ENCODE measurements around the gene RIN3.

Gene RIN3

GRCh38 chr14:92600318-92601053, 86.9 kb downstream of the RIN3 start:
- no peak for DNase-seq (ENCODE audit: low read depth, low spot score)

DNA sequence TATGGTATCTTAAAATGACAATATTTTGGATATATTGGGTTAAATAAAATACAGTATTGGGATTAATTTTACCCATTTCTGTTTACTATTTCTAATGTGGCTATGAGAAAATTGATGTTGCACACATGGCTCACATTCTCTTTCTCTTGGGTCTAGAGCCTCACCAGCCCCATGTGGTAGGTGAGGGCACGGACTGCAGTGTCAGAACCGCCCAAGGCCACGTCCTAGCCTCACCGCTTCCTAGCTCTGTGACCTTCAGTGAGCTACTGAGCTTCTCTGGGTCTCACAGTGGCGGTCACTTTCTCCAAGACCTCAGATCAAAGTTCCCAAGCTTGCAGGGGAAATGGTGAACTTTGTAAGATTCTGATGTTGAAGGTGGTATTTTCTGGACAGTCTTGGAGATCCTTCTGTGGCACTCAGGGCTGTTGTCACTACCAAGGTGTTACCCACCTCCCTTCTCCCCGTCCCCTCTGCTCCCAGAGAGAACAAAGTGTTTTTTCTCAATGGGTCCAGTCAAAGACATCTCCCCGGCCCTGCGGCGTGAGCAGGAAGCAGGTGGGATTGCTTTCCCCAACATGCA, 87.6 kb downstream of the RIN3 start:
- DNase-seq (ENCODE audit: low read depth, low spot score): no peak

- DNase-seq (ENCODE audit: low read depth, low spot score): no peak
These were observed 88.3 kb downstream of the RIN3 start for GRCh38 chr14:92601757-92602417.

DNA sequence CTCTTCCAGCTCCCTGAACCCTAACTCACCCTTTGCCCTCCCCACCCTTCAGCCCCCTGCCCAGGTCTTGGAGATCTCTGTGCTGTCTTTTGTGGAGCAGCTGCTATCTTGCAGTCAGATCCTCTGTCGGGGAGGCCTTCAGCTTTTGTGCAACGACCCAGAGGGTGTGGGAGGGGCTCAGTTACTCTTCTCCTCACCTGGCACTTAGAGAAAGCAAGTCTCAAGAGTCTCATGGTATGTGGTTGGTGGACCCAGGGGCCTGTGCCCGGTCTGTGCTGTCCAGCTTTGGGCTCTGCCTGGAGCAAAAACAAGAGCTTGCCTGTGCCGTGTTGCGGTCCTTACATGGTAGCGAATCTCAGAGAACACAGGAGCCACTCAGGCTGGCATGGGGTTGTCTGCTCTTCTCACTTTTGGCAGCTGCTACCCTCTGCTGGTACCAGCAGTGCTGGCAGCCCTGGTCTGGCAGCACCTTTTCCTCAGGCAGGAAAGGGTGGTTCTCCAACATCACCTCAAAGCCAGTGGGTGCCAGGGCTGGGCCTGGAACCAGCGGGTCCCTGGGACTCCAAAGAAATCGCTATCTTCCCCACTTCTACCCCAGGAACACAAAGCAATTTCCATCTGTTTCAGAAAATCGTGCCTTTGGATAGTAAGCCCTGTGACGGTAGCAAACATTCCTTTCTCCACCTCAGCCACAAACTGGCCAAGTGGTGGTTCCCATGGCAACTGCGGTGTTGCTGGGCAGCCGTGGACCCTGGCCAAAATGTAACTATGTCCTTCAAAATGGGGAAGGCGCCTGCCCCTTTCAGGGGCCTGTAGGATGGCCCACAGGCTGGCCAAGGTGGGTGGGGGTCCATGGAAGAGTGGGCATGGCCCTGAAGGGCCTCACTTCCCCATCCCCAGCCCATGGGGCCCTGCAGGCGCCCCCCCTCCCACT, 90.0 kb downstream of the RIN3 start:
- DNase-seq (ENCODE audit: low read depth, low spot score): peak; percentile 97

DNA sequence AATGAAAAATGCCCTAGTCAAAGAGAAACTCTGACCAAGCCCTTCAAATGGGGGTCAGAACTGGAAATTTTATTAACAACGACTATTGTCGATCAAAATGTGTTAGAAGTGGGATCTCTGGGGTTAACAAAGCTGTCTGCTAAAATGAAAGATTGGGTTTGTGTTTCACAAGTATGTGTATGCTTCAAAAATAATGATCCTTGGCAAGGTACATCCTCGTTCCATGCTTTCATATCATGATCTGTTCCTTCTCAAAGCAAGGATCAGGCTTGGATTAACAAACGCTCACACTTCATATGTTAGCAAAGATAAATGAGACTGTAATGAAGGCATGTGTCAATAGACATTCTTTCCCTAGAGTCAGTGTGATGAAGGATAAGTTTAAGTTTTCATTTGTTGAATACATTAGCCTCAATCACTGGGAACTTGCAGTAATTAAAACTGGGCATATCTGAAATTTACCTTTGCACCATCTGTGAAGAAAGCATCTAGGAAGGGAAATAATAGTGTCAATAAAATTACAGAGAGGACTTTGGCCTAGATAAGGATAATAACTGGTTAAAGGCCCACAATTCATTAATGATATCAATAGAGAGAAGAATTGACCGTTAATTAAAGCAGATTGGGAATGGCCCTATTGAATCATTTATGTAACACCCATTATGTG, 91.8 kb downstream of the RIN3 start:
- no peak for DNase-seq (ENCODE audit: low read depth, low spot score)

DNA sequence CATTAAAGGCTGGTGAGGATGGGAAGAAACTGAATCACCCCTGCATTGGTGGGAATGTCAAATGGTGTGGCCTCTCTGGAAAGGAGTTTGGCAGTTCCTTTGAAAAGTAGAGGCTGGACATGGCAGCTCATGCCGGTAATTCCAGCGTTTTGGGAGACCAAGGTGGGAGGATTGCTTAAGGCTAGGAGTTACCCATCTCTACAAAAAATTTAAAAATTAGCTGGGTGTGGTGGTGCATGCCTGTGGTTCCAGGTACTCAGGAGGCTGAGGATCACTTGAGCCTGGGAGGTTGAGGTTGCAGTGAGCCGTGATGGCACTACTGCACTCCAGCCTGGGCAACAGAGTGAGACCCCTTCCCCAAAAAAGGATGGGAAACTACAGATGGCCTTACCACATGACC, 93.7 kb downstream of the RIN3 start:
- no peak for DNase-seq (ENCODE audit: low read depth, low spot score)

- no peak for DNase-seq (ENCODE audit: low read depth, low spot score)
These were observed 94.3 kb downstream of the RIN3 start for GRCh38 chr14:92607702-92608429.

GRCh38 chr14:92609955-92610354, 96.4 kb downstream of the RIN3 start:
- DNase-seq (ENCODE audit: low read depth, low spot score): no peak

- DNase-seq (ENCODE audit: low read depth, low spot score): peak; percentile 29
These were observed 97.3 kb downstream of the RIN3 start for GRCh38 chr14:92610849-92611271.

GRCh38 chr14:92613008-92613658, 99.6 kb downstream of the RIN3 start:
- peak; percentile 49 for DNase-seq (ENCODE audit: low read depth, low spot score)

- DNase-seq (ENCODE audit: low read depth, low spot score): no peak
These were observed 100.2 kb downstream of the RIN3 start for GRCh38 chr14:92613681-92614260.

DNA sequence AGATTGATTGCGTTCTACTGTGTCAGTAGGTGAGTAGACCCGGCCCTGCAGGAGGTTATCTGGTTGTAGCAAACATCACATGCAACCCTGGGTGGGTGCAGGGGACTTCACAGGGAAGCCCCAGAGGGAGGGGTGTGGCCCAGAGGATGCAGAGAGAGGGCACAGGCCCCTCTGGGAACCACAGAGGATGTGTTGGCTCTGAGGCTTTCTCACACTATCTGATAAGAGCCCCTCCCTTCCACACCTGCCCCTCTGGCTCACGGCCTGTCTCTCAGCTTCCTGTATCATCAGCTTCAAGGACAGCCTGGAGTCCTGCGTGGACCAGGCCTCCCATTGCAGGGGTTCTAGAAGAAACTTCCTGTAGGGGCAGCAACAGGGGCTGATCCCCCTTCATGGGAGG, 101.9 kb downstream of the RIN3 start:
- DNase-seq (ENCODE audit: low read depth, low spot score): no peak

DNA sequence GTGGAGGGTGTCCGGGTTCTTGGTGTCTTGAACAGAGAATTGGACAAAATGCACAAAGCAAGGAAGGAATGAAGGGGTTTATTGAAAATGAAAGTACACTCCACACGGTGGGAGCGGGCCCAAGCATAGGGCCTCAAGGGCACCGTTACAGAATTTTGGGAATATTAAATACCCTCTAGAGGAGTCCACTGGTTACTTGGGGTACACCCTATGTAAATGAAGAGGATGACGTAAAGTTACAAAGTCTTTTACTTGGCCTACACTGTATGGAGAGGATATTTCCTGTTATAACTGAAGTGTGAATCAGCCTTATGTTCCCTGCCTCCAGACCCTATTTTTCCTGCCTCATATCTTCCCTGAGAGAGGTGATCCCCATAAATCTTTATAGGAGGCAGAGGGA, 102.6 kb downstream of the RIN3 start:
- no peak for DNase-seq (ENCODE audit: low read depth, low spot score)

DNA sequence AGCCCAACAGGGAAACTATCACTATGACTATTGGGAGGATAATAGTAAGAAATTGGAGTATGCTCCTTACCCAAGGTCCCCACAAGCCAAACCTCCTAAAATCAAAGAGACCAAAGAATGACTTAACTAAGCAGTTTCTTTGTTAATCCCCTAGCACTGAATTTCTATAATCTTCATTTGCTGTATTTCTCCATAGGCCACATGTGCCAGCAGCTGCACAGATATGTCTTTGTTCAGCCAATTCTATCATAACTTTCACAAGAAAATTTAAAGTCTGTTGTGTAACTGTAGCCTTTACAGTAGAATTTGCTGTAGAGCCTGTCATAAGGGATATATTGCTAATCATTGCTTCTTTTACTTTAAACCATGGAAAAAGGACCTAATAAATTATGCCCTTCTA, 104.0 kb downstream of the RIN3 start:
- no peak for DNase-seq (ENCODE audit: low read depth, low spot score)

- no peak for DNase-seq (ENCODE audit: low read depth, low spot score)
These were observed 106.3 kb downstream of the RIN3 start for GRCh38 chr14:92619671-92620456.

DNA sequence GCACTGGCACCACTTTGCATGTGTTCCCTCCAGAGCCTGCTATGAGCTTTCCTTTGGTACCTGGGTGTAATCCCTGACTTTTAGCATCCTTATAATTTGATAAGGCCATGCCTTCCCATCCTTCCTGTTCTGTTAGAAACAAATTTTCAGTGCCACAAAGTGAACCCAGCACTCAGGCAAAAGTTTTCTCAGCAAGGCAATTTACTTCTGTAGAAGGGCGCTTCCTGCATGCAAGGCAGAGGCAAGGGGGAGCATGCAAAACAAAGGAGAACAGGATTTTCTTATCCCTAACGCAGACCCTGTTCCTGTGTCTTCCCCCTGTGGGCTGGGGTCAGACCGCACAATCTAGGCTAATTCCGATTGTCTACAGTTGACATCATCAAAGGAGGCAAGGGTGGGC, 108.7 kb downstream of the RIN3 start:
- DNase-seq (ENCODE audit: low read depth, low spot score): no peak

GRCh38 chr14:92624764-92625163, 111.2 kb downstream of the RIN3 start:
- no peak for DNase-seq (ENCODE audit: low read depth, low spot score)

- DNase-seq (ENCODE audit: low read depth, low spot score): peak; percentile 87
These were observed 111.6 kb downstream of the RIN3 start for GRCh38 chr14:92625213-92625612.

DNA sequence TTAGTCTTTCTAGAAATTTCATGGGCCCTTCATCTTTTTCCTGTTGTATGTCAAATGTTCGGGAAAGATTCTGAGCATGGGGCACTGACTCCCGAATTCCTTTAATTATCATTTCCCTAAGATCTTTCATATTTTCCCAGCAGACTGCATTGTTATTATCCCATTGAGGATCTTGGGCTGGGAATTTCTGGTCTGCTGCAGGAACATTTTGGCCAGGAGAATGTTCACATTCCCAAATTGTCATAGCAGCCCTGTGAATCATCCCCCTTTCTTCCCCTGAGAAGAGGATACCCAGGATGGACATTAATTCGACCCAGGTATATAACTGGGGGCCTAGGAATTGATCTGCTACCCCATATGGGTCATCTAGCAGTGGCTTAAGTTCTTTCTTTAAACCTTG, 112.5 kb downstream of the RIN3 start:
- no peak for DNase-seq (ENCODE audit: low read depth, low spot score)
